ENCODE results near the gene HENMT1. TPM values are rescaled to one million over a fixed set of nuclear protein-coding genes. Genes with fewer than 3 reads are reported as not detected.

HENMT1 gene
- polyA plus RNA-seq, 2 of the 4 experiments (the other 2 are of a cell fraction) = 8.1 to 9.7 TPM

GRCh38 chr1:108646648-108647269 lies 14.1 kb downstream of the HENMT1 start:
- 86% methylated on average over 11 of the region's 11 CpGs for WGBS (ENCODE audit: missing lambda C conversion rate)
- DNase-seq (ENCODE audit: low read depth in 1 of 2, low spot score in 1 of 2) = peak in 1 of 2 experiments; percentile 24
- CTCF ChIA-PET = interaction anchor here (0.6 to 1.8 kb wide), 2 partner anchors 134 to 171 kb away, joined by 3 to 10 read pairs; no protein-coding TSS in a partner anchor
- ATAC-seq = no peak
- peaks cover 6% of the 10 kb centered on the region; the same call in 1 of the 3 replicates for H3K4me1 ChIP-seq
- H3K27ac ChIP-seq = peak overlapping the region in 1 of 2 experiments; percentile 43; a peak in 2 of 6 replicates
- no peak for FAIRE-seq
- no peaks in the 10 kb centered on the region for H3K9me3 ChIP-seq
- H3K4me3 ChIP-seq = no peak overlapping the region
- peak overlapping the region; percentile 22; the same call in 1 of the 3 replicates for H3K4me2 ChIP-seq
- POLR2A ChIA-PET = interaction anchor here (0.8 kb wide), 1 partner anchor 45 kb away, joined by 3 read pairs; the partner anchor contains the start of gene PRPF38B
- TF ChIP-seq CBX2 (IDR thresholded peaks at IDR 0.05; ENCODE audit: borderline replicate concordance, low read depth) (no peak), HDAC2 (IDR thresholded peaks at IDR 0.05) (no peak), CEBPB (IDR thresholded peaks at IDR 0.05) (peak; percentile 52 to 79; a peak in 3 of 4 replicates), EHF (CRISPR knock-in tag; IDR thresholded peaks at IDR 0.05) (no peak)
- TF ChIP-seq, protein P1, sequence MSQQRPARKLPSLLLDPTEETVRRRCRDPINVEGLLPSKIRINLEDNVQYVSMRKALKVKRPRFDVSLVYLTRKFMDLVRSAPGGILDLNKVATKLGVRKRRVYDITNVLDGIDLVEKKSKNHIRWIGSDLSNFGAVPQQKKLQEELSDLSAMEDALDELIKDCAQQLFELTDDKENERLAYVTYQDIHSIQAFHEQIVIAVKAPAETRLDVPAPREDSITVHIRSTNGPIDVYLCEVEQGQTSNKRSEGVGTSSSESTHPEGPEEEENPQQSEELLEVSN (IDR thresholded peaks at IDR 0.05; ENCODE audit: borderline replicate concordance, low read depth) = no peak

DNA sequence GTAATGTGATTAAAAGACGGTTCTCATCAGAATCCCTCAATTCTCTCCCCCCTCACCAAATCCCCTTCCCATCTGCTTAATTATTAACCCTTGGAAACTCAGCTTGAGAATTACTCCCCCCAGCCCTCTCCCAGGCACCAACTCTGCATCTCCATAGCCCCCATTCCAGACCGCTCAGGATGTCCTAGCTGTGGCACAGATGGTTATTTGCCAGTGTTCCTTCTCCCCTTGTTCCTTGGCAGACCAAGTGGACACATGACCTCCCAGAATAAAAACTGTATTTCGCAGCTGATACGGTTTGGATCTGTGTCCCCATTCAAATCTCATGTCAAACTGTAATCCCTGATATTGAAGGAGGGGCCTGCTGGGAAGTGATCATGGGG lies 14.6 kb downstream of the HENMT1 start:
- no peak for ATAC-seq
- CTCF ChIA-PET = interaction anchor here (0.6 to 2.3 kb wide), 3 partner anchors 9 to 171 kb away, joined by 3 to 10 read pairs (median 6); no protein-coding TSS in a partner anchor

More for the DNA sequence above, 14.6 kb downstream of the HENMT1 start:
- H3K4me1 ChIP-seq = peaks cover 6% of the 10 kb centered on the region; the same call in 1 of the 3 replicates
- FAIRE-seq (no peak), DNase-seq (ENCODE audit: low read depth in 1 of 2, low spot score in 1 of 2) (no peak)
- WGBS (ENCODE audit: missing lambda C conversion rate) = 94% methylated on average over 4 of the region's 4 CpGs
- no peaks in the 10 kb centered on the region for H3K9me3 ChIP-seq
- POLR2A ChIA-PET = no interaction called here
- no peak for TF ChIP-seq ESRRA (IDR thresholded peaks at IDR 0.05; ENCODE audit: borderline replicate concordance, low read length)
- TF ChIP-seq, protein P2, sequence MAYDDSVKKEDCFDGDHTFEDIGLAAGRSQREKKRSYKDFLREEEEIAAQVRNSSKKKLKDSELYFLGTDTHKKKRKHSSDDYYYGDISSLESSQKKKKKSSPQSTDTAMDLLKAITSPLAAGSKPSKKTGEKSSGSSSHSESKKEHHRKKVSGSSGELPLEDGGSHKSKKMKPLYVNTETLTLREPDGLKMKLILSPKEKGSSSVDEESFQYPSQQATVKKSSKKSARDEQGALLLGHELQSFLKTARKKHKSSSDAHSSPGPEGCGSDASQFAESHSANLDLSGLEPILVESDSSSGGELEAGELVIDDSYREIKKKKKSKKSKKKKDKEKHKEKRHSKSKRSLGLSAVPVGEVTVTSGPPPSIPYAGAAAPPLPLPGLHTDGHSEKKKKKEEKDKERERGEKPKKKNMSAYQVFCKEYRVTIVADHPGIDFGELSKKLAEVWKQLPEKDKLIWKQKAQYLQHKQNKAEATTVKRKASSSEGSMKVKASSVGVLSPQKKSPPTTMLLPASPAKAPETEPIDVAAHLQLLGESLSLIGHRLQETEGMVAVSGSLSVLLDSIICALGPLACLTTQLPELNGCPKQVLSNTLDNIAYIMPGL (CRISPR knock-in tag; IDR thresholded peaks at IDR 0.05; ENCODE audit: borderline replicate concordance) = no peak
- TF ChIP-seq, protein P3, sequence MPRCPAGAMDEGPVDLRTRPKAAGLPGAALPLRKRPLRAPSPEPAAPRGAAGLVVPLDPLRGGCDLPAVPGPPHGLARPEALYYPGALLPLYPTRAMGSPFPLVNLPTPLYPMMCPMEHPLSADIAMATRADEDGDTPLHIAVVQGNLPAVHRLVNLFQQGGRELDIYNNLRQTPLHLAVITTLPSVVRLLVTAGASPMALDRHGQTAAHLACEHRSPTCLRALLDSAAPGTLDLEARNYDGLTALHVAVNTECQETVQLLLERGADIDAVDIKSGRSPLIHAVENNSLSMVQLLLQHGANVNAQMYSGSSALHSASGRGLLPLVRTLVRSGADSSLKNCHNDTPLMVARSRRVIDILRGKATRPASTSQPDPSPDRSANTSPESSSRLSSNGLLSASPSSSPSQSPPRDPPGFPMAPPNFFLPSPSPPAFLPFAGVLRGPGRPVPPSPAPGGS (IDR thresholded peaks at IDR 0.05) = no peak
- TF ChIP-seq, protein P4, sequence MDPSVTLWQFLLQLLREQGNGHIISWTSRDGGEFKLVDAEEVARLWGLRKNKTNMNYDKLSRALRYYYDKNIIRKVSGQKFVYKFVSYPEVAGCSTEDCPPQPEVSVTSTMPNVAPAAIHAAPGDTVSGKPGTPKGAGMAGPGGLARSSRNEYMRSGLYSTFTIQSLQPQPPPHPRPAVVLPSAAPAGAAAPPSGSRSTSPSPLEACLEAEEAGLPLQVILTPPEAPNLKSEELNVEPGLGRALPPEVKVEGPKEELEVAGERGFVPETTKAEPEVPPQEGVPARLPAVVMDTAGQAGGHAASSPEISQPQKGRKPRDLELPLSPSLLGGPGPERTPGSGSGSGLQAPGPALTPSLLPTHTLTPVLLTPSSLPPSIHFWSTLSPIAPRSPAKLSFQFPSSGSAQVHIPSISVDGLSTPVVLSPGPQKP (IDR thresholded peaks at IDR 0.05; ENCODE audit: low read depth, low read length) = no peak
- no peak for TF ChIP-seq CHD2 (IDR thresholded peaks at IDR 0.05; ENCODE audit: low read length, partially characterized antibody)
- no peak for TF ChIP-seq HOXA7 (CRISPR knock-in tag; IDR thresholded peaks at IDR 0.05)
- no peak for TF ChIP-seq JUNB (IDR thresholded peaks at IDR 0.05)
- TF ChIP-seq EHMT2 (IDR thresholded peaks at IDR 0.05; ENCODE audit: low read depth) = no peak
- no peak for TF ChIP-seq EHF (CRISPR knock-in tag; IDR thresholded peaks at IDR 0.05)
- no peak for TF ChIP-seq GATA3 (IDR thresholded peaks at IDR 0.05; ENCODE audit: borderline replicate concordance)
- no peak for TF ChIP-seq PHF8 (IDR thresholded peaks at IDR 0.05; ENCODE audit: borderline replicate concordance, low read depth)
- TF ChIP-seq NFE2L2 (conservative IDR thresholded peaks at IDR 0.05; ENCODE audit: low read length) = no peak
- TF ChIP-seq, protein P5, sequence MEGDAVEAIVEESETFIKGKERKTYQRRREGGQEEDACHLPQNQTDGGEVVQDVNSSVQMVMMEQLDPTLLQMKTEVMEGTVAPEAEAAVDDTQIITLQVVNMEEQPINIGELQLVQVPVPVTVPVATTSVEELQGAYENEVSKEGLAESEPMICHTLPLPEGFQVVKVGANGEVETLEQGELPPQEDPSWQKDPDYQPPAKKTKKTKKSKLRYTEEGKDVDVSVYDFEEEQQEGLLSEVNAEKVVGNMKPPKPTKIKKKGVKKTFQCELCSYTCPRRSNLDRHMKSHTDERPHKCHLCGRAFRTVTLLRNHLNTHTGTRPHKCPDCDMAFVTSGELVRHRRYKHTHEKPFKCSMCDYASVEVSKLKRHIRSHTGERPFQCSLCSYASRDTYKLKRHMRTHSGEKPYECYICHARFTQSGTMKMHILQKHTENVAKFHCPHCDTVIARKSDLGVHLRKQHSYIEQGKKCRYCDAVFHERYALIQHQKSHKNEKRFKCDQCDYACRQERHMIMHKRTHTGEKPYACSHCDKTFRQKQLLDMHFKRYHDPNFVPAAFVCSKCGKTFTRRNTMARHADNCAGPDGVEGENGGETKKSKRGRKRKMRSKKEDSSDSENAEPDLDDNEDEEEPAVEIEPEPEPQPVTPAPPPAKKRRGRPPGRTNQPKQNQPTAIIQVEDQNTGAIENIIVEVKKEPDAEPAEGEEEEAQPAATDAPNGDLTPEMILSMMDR (IDR thresholded peaks at IDR 0.05) = no peak
- no peak for TF ChIP-seq TP53 (CRISPR knock-in tag; IDR thresholded peaks at IDR 0.05)
- no peak for TF ChIP-seq HEYL (CRISPR knock-in tag; IDR thresholded peaks at IDR 0.05)
- no peak for TF ChIP-seq MAFK (IDR thresholded peaks at IDR 0.05; ENCODE audit: partially characterized antibody)
- TF ChIP-seq CHD4 (IDR thresholded peaks at IDR 0.05; ENCODE audit: borderline replicate concordance) = no peak
- TF ChIP-seq USF2 (IDR thresholded peaks at IDR 0.05) = no peak
- TF ChIP-seq HDAC2 (IDR thresholded peaks at IDR 0.05) = no peak
- no peak overlapping the region; a peak in 1 of 6 replicates for H3K27ac ChIP-seq
- H3K4me3 ChIP-seq = no peak overlapping the region
- no peak overlapping the region for H3K4me2 ChIP-seq
